Measurements from ENCODE around the gene BHLHA15.
A peak's percentile ranks its signal among the peaks of the same experiment; 100 is the strongest.

Gene BHLHA15

DNA sequence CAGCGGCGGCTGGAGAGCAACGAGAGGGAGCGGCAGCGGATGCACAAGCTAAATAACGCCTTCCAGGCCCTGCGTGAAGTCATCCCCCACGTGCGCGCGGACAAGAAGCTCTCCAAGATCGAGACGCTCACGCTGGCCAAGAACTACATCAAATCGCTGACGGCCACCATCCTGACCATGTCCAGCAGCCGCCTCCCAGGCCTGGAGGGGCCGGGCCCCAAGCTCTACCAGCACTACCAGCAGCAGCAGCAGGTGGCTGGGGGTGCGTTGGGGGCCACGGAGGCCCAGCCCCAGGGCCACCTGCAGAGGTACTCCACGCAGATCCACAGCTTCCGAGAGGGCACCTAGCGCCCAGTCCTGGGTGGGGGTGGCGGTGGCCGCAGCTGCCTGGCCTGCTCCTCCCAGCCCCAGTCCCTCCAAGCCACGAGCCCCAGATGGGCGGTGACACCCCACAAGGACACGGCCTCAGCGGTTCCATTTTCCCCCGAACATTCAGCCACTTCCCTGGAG, 1.3 kb downstream of the BHLHA15 start:
- TF ChIP-seq, protein P1, sequence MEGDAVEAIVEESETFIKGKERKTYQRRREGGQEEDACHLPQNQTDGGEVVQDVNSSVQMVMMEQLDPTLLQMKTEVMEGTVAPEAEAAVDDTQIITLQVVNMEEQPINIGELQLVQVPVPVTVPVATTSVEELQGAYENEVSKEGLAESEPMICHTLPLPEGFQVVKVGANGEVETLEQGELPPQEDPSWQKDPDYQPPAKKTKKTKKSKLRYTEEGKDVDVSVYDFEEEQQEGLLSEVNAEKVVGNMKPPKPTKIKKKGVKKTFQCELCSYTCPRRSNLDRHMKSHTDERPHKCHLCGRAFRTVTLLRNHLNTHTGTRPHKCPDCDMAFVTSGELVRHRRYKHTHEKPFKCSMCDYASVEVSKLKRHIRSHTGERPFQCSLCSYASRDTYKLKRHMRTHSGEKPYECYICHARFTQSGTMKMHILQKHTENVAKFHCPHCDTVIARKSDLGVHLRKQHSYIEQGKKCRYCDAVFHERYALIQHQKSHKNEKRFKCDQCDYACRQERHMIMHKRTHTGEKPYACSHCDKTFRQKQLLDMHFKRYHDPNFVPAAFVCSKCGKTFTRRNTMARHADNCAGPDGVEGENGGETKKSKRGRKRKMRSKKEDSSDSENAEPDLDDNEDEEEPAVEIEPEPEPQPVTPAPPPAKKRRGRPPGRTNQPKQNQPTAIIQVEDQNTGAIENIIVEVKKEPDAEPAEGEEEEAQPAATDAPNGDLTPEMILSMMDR (IDR thresholded peaks at IDR 0.05) = no peak
- TF ChIP-seq ZFX (IDR thresholded peaks at IDR 0.05; ENCODE audit: borderline replicate concordance) = no peak
- no peak overlapping the region for H3K27ac ChIP-seq

DNA sequence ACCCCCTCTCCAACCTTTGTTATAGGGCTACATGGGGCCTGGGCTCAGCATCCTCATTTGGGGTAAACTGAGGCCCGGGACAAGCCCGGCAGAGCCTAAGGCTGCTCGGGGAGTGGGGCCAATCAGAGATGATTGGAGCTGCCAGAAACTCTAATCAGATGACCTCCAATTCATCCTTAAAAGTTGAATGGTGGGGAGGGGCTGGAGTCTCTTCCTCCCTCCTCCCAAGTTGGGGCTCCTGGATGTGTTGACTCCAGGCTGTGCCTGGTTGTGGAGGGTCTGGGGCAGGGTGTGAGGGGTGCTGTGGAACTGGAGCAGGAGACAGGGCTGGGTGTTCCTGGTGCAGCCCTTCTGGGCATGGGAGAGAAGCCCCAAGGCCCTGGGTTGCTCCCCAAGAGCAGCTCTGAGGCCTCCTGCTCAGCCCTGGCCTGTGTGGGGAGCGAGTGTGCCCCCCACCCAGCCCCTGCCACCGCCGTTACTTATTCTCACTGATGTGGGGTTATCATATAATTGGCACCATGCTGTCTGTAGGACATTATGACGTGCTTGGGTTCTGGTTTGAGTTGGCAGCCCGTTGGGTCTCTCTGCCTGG, 2.2 kb downstream of the BHLHA15 start:
- TF ChIP-seq, protein P1 (IDR thresholded peaks at IDR 0.05) = no peak
- peak overlapping the region; percentile 7; the same call in 1 of the 2 replicates for H3K27ac ChIP-seq

DNA sequence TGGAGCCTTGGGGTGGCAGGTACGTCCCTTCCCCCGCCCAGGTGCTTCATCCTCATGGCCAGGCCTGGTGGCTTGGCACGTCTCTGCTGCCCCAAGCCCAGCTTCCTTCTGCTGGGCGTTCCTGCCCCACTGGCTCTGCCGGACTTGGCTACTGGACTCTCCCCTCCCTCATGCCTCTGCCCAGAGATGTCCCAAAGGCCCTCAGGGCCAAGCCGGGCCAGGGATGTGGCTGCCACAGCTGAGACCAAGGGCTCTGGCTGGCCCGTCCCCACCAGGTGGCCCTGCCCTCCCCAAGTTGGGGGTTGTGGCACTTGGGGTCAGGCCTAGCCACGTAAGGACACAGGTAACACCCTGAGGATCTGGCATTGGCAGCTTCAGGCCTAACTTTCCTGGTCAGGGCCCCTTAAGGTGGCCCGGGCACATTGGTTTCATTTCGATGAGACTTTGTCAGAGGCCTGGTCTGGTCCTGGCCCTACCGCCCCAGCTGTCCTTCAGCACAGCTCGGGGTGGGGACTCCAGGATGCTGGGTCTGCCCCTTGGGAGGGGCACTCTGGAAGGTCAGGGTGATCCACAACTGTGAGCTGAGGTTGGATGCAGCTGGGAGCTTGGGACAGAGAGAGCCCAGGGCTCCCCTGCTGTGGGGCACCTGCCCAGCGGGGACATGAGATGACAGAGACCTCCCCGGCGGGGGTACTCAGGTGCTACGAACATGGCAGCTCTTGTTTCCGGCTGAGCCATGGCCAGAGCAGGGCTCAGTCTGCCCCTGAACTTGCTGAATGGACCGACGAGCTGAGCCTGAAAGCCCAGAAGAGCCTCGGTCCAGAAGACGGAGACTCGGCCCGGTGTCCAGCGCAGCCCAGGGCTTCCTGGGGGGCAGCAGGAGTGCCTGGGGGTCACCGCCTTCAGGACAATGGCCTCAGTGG, 2.9 kb downstream of the BHLHA15 start:
- peak overlapping the region; percentile 7; the same call in 1 of the 2 replicates for H3K27ac ChIP-seq
- TF ChIP-seq, protein P1 (IDR thresholded peaks at IDR 0.05) = no peak
- TF ChIP-seq ZFX (IDR thresholded peaks at IDR 0.05; ENCODE audit: borderline replicate concordance) = no peak

DNA sequence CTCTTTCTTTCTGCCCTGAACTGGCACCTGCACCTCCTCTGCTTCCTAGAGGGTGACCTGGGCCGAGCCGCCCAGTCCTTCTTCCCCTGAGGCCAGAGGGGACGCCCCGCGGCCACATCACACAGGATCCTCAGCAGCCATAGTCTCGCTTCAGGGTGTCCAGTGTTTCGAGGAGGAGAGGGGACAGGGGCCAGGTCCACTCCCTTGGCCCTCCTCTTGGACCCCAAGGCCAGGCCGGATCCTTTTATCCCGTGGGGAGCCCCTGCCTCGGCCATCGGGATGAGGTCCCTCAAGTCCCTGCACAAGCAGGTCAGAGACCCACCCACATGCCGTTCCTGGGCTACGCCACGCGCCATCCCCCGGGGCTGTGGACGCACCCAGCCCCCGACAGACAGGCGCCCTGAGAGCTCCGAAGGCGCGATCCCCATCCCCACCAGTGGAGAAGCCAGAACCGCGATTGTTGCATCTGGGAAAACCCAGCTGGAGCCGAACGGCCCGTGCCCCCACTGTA, 3.6 kb downstream of the BHLHA15 start:
- no peak for TF ChIP-seq ZFX (IDR thresholded peaks at IDR 0.05; ENCODE audit: borderline replicate concordance)
- TF ChIP-seq, protein P1 (IDR thresholded peaks at IDR 0.05) = no peak
- H3K27ac ChIP-seq = no peak overlapping the region

DNA sequence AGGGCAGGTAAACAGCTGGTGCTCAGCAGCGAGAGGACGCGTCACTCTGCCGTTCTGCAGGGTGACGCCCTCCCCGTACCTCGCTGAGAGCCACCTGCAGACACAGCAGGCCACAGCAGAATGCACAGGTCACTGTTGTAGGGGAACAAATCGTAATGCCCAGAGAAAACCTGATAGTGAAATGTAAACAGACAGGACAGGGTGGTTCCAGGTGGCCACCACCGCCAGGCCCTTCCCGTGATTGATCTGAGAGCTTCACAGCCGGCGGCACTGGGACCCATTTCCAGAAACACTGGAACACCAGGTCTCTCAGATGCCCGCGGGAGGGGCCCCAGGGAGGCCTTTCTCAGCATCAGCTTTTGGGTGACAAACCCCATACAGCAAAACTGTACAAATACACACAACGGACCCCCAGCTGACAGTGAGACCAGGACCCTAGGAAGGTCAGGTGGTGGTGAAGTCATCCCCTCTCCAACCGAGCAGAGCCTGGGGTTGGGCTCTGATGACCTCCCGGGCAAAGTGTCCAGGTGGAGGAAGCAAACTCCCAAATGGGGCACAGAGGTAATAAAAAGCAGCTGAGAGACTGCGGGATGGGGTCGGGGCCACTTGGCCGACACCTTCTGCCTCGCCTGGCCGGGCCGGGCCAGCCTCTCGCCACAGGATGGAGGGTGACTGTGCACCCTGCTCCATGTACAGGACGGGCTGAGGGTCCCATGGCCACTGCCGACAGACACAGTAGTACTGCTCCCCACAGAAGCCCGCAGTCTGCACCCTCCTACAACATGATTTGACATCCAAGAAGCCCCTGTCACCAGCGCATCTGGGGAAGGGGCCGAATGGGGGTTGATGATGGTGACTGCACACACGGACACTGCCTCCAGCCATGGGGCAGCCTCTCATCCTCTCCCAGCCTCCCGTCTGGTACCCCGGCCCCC, 4.6 kb downstream of the BHLHA15 start:
- no peak overlapping the region for H3K27ac ChIP-seq
- TF ChIP-seq ZFX (IDR thresholded peaks at IDR 0.05; ENCODE audit: borderline replicate concordance) = no peak
- TF ChIP-seq, protein P1 (IDR thresholded peaks at IDR 0.05) = no peak

DNA sequence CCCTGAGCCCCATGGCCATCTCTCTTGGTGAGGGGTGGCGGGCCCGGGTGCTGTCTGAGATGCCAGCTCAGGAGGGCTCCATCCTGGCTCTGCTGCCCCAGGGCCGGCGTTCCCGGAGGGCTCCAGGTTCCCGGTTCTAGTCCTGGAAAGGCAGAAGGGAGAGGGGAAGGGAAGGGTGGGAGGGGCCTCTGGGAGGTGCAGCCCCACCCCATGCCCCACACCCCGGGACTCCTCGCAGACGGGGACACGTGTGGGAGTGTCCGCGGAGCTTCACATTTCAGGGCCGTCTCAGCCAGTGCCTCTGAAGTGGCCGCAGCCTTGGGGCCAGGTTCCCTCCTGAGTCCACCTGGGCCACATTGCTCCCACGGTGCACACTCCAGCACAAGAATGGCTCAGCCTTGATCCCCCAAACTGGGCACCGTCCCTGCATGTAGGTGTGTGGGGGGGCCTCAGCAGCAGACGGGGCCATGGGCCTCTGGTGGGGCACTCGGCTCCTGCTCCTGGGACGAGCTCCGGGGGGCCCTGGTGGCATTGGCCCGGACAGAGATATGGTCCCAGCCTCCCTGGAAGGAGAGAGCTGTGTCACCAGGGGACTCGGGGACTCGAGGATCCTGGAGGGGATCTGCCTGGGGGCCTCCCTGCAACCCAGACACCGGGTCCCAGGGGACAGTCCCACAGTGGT, 5.8 kb downstream of the BHLHA15 start:
- no peak for TF ChIP-seq ZFX (IDR thresholded peaks at IDR 0.05; ENCODE audit: borderline replicate concordance)
- TF ChIP-seq, protein P1 (IDR thresholded peaks at IDR 0.05) = no peak
- no peak overlapping the region for H3K27ac ChIP-seq

Measured in 22Rv1 (cell line).